Nucleus accumbens (tissue), 56 donors: ENCODE results near the gene TMEM158.

Experiments used
- DNase-seq, 56 donors: peaks; one replicate each; lab custom pipeline; 2025; lab: John Stamatoyannopoulos, UW

The TMEM158 gene

GRCh38 chr3:45235409-45235808, 9.3 kb upstream of the TMEM158 start:
- no peak for DNase-seq

- no peak for DNase-seq
These were observed 8.2 kb upstream of the TMEM158 start for GRCh38 chr3:45234250-45234649.

GRCh38 chr3:45232521-45232920, 6.4 kb upstream of the TMEM158 start:
- DNase-seq = no peak

- DNase-seq = peak in 19 of 56 donors; percentile 1 to 47 (median 15)
These were observed 1.9 kb upstream of the TMEM158 start for GRCh38 chr3:45227946-45228345.

- DNase-seq = no peak
These were observed 1.2 kb upstream of the TMEM158 start for GRCh38 chr3:45227071-45227820.

GRCh38 chr3:45225465-45226205, 452 bp downstream of the TMEM158 start:
- peak in 4 of 56 donors; percentile 6 to 27 (median 11) for DNase-seq

- DNase-seq = peak in 50 of 56 donors; percentile 12 to 83 (median 51)
These were observed 1.1 kb downstream of the TMEM158 start for GRCh38 chr3:45224824-45225464.

GRCh38 chr3:45223889-45224727, 2.0 kb downstream of the TMEM158 start:
- peak in 5 of 56 donors; percentile 6 to 36 (median 10) for DNase-seq

GRCh38 chr3:45219694-45220093, 6.4 kb downstream of the TMEM158 start:
- DNase-seq = no peak

- no peak for DNase-seq
These were observed 7.3 kb downstream of the TMEM158 start for GRCh38 chr3:45218578-45219390.

- no peak for DNase-seq
These were observed 10.0 kb downstream of the TMEM158 start for GRCh38 chr3:45216021-45216609.

GRCh38 chr3:45215466-45215865, 10.6 kb downstream of the TMEM158 start:
- DNase-seq = no peak

GRCh38 chr3:45214061-45214680, 11.9 kb downstream of the TMEM158 start:
- DNase-seq = no peak

GRCh38 chr3:45212095-45212468, 14.0 kb downstream of the TMEM158 start:
- DNase-seq = no peak

GRCh38 chr3:45211466-45212094, 14.5 kb downstream of the TMEM158 start:
- no peak for DNase-seq

- DNase-seq = peak in 38 of 56 donors; percentile 1 to 75 (median 31)
These were observed 15.6 kb downstream of the TMEM158 start for GRCh38 chr3:45210308-45211041.

GRCh38 chr3:45209526-45209925, 16.6 kb downstream of the TMEM158 start:
- DNase-seq = no peak

GRCh38 chr3:45208586-45208985, 17.5 kb downstream of the TMEM158 start:
- no peak for DNase-seq
